PC-3 (cell line): ENCODE results near the gene THY1.

ENCODE experiments used
- CTCF ChIP-seq: fragments of 300-600 bp; sonication (generic); conservative IDR thresholded peaks from 2 replicates; pipeline ENCODE4 v1.5.1; 2017; ENCODE audit warnings: antibody characterized with exemption, low read depth, mild to moderate bottlenecking, low read length
- EZH2 ChIP-seq: fragments of 300-600 bp; sonication (generic); IDR thresholded peaks from one replicate; pipeline ENCODE4 v1.6.1; 2017; ENCODE audit warnings: antibody characterized with exemption, mild to moderate bottlenecking, low read length; ENCODE audit not compliant: unreplicated experiment

GRCh38 chr11:119447664-119448242 is 24.8 kb upstream of the THY1 start:
- TF ChIP-seq EZH2 (no peak), CTCF (no peak)
